ENCODE data around the gene CERS2. TPM values are rescaled to one million over a fixed set of nuclear protein-coding genes. Genes with fewer than 3 reads are reported as not detected.
A peak's percentile ranks its signal among the peaks of the same experiment; 100 is the strongest.

The CERS2 gene
- total RNA-seq, 1 donor from 2014 or later, result 189 TPM

GRCh38 chr1:150922519-150922975 lies 52.1 kb downstream of the CERS2 start:
- no peaks in the 10 kb centered on the region for H3K9me3 Mint-ChIP-seq (ENCODE audit: unreplicated experiment)
- no peak overlapping the region for H3K9ac ChIP-seq (ENCODE audit: low read length)
- no peak overlapping the region for H3K4me3 Mint-ChIP-seq (ENCODE audit: unreplicated experiment)
- FAIRE-seq, result peak; percentile 95
- DNase-seq (ENCODE audit: low read depth), result peak; percentile 89
- no peaks in the 10 kb centered on the region for H3K27me3 Mint-ChIP-seq (ENCODE audit: low read depth, unreplicated experiment)
- H3K27me3 ChIP-seq (ENCODE audit: insufficient read depth, low read length), result no peaks in the 10 kb centered on the region
- H3K4me3 ChIP-seq (ENCODE audit: insufficient read depth, low read depth, low read length), result no peak overlapping the region
- no peaks in the 10 kb centered on the region for H3K36me3 Mint-ChIP-seq (ENCODE audit: low read depth, unreplicated experiment)
- peaks cover 7% of the 10 kb centered on the region for H3K79me2 ChIP-seq (ENCODE audit: insufficient read depth, low read length)
- H4K20me1 ChIP-seq (ENCODE audit: insufficient read depth, low read length), result no peaks in the 10 kb centered on the region
- H3K4me2 ChIP-seq (ENCODE audit: low read length), result peak overlapping the region; percentile 12
- H3K27ac ChIP-seq (ENCODE audit: low read depth, low read length), result no peak overlapping the region
- no peaks in the 10 kb centered on the region for H3K4me1 ChIP-seq (ENCODE audit: insufficient read depth, low read length)
- H3K27ac Mint-ChIP-seq (ENCODE audit: unreplicated experiment), result peak overlapping the region; percentile 11
- peaks cover 2% of the 10 kb centered on the region for H3K4me1 Mint-ChIP-seq (ENCODE audit: low read depth, unreplicated experiment)
- H3K36me3 ChIP-seq (ENCODE audit: insufficient read depth, low read length), result no peaks in the 10 kb centered on the region
- TF ChIP-seq EZH2 (IDR thresholded peaks at IDR 0.05; ENCODE audit: insufficient read depth, low read length) (no peak), CTCF (IDR thresholded peaks at IDR 0.05; ENCODE audit: insufficient read depth, low read depth, low read length) (peak; percentile 87)
- H2AFZ ChIP-seq (ENCODE audit: low read depth, low read length), result no peak overlapping the region
- H3K9me3 ChIP-seq (ENCODE audit: insufficient read depth, low read depth, low read length), result no peaks in the 10 kb centered on the region

GRCh38 chr1:150917387-150917786 lies 57.2 kb downstream of the CERS2 start:
- no peaks in the 10 kb centered on the region for H3K4me1 Mint-ChIP-seq (ENCODE audit: low read depth, unreplicated experiment)
- FAIRE-seq, result no peak
- no peak overlapping the region for H2AFZ ChIP-seq (ENCODE audit: low read depth, low read length)

More at GRCh38 chr1:150917387-150917786, 57.2 kb downstream of the CERS2 start:
- no peaks in the 10 kb centered on the region for H3K27me3 Mint-ChIP-seq (ENCODE audit: low read depth, unreplicated experiment)
- H3K36me3 Mint-ChIP-seq (ENCODE audit: low read depth, unreplicated experiment), result no peaks in the 10 kb centered on the region
- Histone ChIP-seq H3K36me3 (ENCODE audit: insufficient read depth, low read length) (no peaks in the 10 kb centered on the region), H3K27ac (ENCODE audit: low read depth, low read length) (no peak overlapping the region), H4K20me1 (ENCODE audit: insufficient read depth, low read length) (no peaks in the 10 kb centered on the region), H3K4me3 (ENCODE audit: insufficient read depth, low read depth, low read length) (no peak overlapping the region), H3K9me3 (ENCODE audit: insufficient read depth, low read depth, low read length) (no peaks in the 10 kb centered on the region), H3K4me2 (ENCODE audit: low read length) (no peak overlapping the region), H3K27me3 (ENCODE audit: insufficient read depth, low read length) (no peaks in the 10 kb centered on the region), H3K9ac (ENCODE audit: low read length) (no peak overlapping the region), H3K79me2 (ENCODE audit: insufficient read depth, low read length) (no peaks in the 10 kb centered on the region), H3K4me1 (ENCODE audit: insufficient read depth, low read length) (no peaks in the 10 kb centered on the region)
- H3K9me3 Mint-ChIP-seq (ENCODE audit: unreplicated experiment), result no peaks in the 10 kb centered on the region
- H3K27ac Mint-ChIP-seq (ENCODE audit: unreplicated experiment), result no peak overlapping the region
- DNase-seq (ENCODE audit: low read depth), result no peak
- TF ChIP-seq CTCF (IDR thresholded peaks at IDR 0.05; ENCODE audit: insufficient read depth, low read depth, low read length) (no peak), EZH2 (IDR thresholded peaks at IDR 0.05; ENCODE audit: insufficient read depth, low read length) (no peak)
- H3K4me3 Mint-ChIP-seq (ENCODE audit: unreplicated experiment), result no peak overlapping the region

Other genes with a start within 250 kb of the CERS2 start
- gene CTSS, start 209.1 kb downstream of the CERS2 start, total RNA-seq, result 0.31 and 0.61 TPM in 2 replicates
- 3.9 and 4.0 TPM in 2 replicates for gene CTSK, start 166.6 kb downstream of the CERS2 start, total RNA-seq
- gene ARNT, start 98.2 kb downstream of the CERS2 start, total RNA-seq, result 24.1 and 25.8 TPM in 2 replicates
- not detected in 2 replicates for gene CTXND2, start 87.7 kb downstream of the CERS2 start, total RNA-seq
- gene SETDB1, start 48.5 kb downstream of the CERS2 start, total RNA-seq, result 28.4 and 30.0 TPM in 2 replicates
- gene ANXA9, start 7.5 kb upstream of the CERS2 start, total RNA-seq, result not detected in 2 replicates
- gene MINDY1, start 32.1 kb upstream of the CERS2 start, total RNA-seq, result 8.5 and 8.8 TPM in 2 replicates
- 14.3 and 17.6 TPM in 2 replicates for gene PRUNE1, start 33.6 kb upstream of the CERS2 start, total RNA-seq
- 0.29 and 0.73 TPM in 2 replicates for gene BNIPL, start 61.8 kb upstream of the CERS2 start, total RNA-seq
- 1.3 and 1.7 TPM in 2 replicates for gene C1orf56, start 72.9 kb upstream of the CERS2 start, total RNA-seq
- 107 and 116 TPM in 2 replicates for gene CDC42SE1, start 84.8 kb upstream of the CERS2 start, total RNA-seq
- gene MLLT11, start 85.6 kb upstream of the CERS2 start, total RNA-seq, result 69.3 and 77.4 TPM in 2 replicates
- 3.6 and 3.8 TPM in 2 replicates for gene GABPB2, start 95.9 kb upstream of the CERS2 start, total RNA-seq
- 7.4 and 7.5 TPM in 2 replicates for gene SEMA6C, start 171.8 kb upstream of the CERS2 start, total RNA-seq
- not detected in 2 replicates for gene TNFAIP8L2, start 181.8 kb upstream of the CERS2 start, total RNA-seq
- gene LYSMD1, start 191.1 kb upstream of the CERS2 start, total RNA-seq, result 9.5 and 9.9 TPM in 2 replicates
- 64.3 and 66.5 TPM in 2 replicates for gene SCNM1, start 191.3 kb upstream of the CERS2 start, total RNA-seq
- gene TMOD4, start 201.1 kb upstream of the CERS2 start, total RNA-seq, result 1.4 TPM in 1 of 2 replicates, not detected in the other
- 59.0 and 62.2 TPM in 2 replicates for gene VPS72, start 215.4 kb upstream of the CERS2 start, total RNA-seq
- gene PIP5K1A, start 223.7 kb upstream of the CERS2 start, total RNA-seq, result 104 and 121 TPM in 2 replicates

Data from astrocyte (in vitro differentiated cells and primary cell).